Activated T-cell treated with anti-CD3 and anti-CD28 coated beads, Interleukin-2, amount 50 U/mL, for 72 hours (primary cell): ENCODE measurements around the gene PAPPA2. TPM values are rescaled to one million over a fixed set of nuclear protein-coding genes. Genes with fewer than 3 reads are reported as not detected.

Experiments used
- ATAC-seq, 2 donors: fragments of 150-1000 bp; cut with Tn5 transposase; replicated peaks in 1 of 2; 2 replicates each; pipeline ENCODE4 v1.10.0; 2021; ENCODE audit warnings: moderate library complexity in 2 of 2, mild to moderate bottlenecking in 1 of 2
- DNase-seq, 2 donors: peaks; one replicate each; pipeline ENCODE4 v3.0.0; 2021 to 2022; ENCODE audit warnings: mixed read lengths in 1 of 2
- H3K27ac Mint-ChIP-seq: one replicate; pipeline ENCODE4 v1.8.0; 2022; ENCODE audit warnings: mild to moderate bottlenecking, moderate library complexity, mixed read lengths
- H3K27me3 Mint-ChIP-seq: one replicate; pipeline ENCODE4 v1.8.0; 2022; ENCODE audit warnings: low read depth, mixed read lengths
- H3K36me3 Mint-ChIP-seq, 2 donors: one replicate each; pipeline ENCODE4 v1.8.0; 2022; ENCODE audit warnings: mixed read lengths in 2 of 2, mild to moderate bottlenecking in 1 of 2; ENCODE audit not compliant: insufficient read depth in 2 of 2
- H3K4me1 Mint-ChIP-seq: one replicate; pipeline ENCODE4 v1.8.0; 2022; ENCODE audit warnings: low read depth, mixed read lengths
- H3K4me3 Mint-ChIP-seq, 2 donors: one replicate each; pipeline ENCODE4 v1.8.0; 2022; ENCODE audit warnings: mild to moderate bottlenecking in 2 of 2, mixed read lengths in 2 of 2, moderate library complexity in 2 of 2
- H3K9me3 Mint-ChIP-seq, 2 donors: one replicate each; pipeline ENCODE4 v1.8.0; 2022; ENCODE audit warnings: mixed read lengths in 2 of 2
- total RNA-seq, 2 donors: library from RNA; stranded (reverse); gene quantifications; one replicate each; pipeline ENCODE4 v1.2.3, GENCODE V29; 2022

The PAPPA2 gene
- total RNA-seq, 2 donors from 2014 or later, result 1.0 to 3.3 TPM

GRCh38 chr1:176460544-176461336, 2.2 kb upstream of the PAPPA2 start:
- DNase-seq (no peak), ATAC-seq (no peak)
- Mint-ChIP-seq H3K4me3 (no peak overlapping the region), H3K9me3 (no peaks in the 10 kb centered on the region), H3K27me3 (peaks cover 7% of the 10 kb centered on the region), H3K4me1 (no peaks in the 10 kb centered on the region), H3K27ac (no peak overlapping the region), H3K36me3 (no peaks in the 10 kb centered on the region)

- peaks cover 7% of the 10 kb centered on the region for H3K27me3 Mint-ChIP-seq
- ATAC-seq (no peak), DNase-seq (no peak)
- no peaks in the 10 kb centered on the region for H3K9me3 Mint-ChIP-seq
- H3K4me3 Mint-ChIP-seq, result no peak overlapping the region
- no peaks in the 10 kb centered on the region for H3K36me3 Mint-ChIP-seq
- no peak overlapping the region for H3K27ac Mint-ChIP-seq
- H3K4me1 Mint-ChIP-seq, result no peaks in the 10 kb centered on the region
Measured at GRCh38 chr1:176461576-176461975, 1.4 kb upstream of the PAPPA2 start.

DNA sequence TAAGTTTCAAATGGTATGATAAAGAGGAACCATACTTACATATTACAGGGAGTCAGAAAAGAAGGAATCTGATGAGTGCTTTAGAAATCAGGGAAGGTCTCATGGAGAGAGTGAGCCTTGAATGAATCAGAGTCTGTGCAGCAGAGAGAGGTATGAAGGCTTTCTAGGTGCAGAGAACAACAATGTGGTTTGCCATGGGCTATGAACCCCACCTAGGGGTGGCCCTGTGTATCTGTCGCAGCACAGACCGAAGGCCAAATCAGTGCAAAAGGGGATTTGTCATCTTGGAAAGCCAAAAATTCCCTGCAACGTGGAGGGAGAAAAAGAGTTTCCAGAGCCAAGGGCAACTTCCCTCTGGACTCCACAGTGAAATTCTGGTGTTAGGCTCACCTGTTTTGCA, 3.5 kb downstream of the PAPPA2 start:
- ATAC-seq, result no peak
- Mint-ChIP-seq H3K36me3 (no peaks in the 10 kb centered on the region), H3K27ac (no peak overlapping the region), H3K9me3 (no peaks in the 10 kb centered on the region), H3K4me3 (no peak overlapping the region), H3K4me1 (no peaks in the 10 kb centered on the region), H3K27me3 (peaks cover 14% of the 10 kb centered on the region)
- no peak for DNase-seq

DNA sequence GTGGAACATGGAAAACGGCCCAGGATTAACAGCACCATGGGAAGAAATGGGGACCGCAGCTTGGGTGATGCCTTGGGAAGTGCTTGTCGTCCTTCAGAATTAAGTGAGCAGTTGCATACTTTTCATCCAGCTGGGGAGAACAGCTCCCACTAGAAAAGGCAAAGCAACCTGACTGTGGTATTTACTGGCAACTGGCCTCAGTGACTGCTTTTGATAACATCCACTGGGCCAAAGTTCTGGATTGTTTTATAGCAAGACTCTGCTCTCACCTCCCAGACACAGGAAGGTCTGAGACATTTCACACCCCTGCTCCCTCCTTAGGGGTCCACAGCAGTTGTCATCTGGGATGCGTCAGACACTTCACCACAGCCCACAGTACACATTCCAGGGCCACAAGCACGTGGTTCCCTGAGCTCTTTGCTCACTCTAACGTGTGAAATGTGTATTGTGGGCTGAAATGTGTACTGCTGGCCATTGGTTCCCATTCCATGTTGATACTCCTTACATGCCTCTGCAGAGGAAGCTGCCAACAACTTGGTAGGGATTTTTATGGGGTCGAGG, 6.6 kb downstream of the PAPPA2 start:
- ATAC-seq, result no peak
- peaks cover 0 to 2% of the 10 kb centered on the region in 2 donors for H3K9me3 Mint-ChIP-seq
- no peak overlapping the region for H3K27ac Mint-ChIP-seq

DNA sequence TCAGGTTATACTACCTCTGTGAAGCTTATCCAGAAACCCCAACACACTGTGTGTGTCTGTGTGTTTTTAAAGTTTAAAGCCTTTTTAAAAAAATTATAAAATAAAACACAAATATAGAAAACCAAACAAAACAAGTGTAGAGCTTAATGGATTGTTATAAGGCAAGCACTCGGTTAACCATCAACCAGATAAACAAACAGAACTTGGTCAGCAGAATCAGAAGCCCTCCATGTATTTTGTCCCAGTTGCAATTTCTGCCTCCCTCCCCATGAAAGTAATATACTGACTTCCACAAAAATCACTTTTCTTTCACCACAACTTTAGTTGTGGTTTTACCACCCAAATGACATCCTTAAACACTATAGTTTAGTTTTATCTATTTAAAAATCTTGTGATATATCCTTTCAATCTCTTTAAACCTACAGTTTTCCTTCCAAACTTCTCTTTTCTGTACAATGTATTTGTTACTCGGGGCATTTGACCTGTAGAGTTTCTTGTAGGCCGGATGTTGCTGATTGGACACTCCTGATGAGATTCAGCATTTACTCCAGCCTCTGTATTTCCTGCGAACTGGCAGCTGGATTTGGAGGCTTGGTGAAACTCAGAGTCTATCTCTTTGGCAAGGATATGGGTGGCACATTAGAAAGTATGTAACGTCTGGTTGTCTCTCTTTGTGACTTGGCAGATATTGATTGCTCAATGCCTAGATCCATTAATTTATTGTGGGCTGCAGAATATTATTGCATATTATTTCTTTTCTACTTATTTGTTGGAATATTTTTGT, 8.6 kb downstream of the PAPPA2 start:
- ATAC-seq (no peak), DNase-seq (no peak)
- no peak overlapping the region for H3K4me3 Mint-ChIP-seq
- peaks cover 7% of the 10 kb centered on the region for H3K27me3 Mint-ChIP-seq
- no peaks in the 10 kb centered on the region for H3K36me3 Mint-ChIP-seq
- no peak overlapping the region for H3K27ac Mint-ChIP-seq
- peaks cover 0 to 2% of the 10 kb centered on the region in 2 donors for H3K9me3 Mint-ChIP-seq
- no peaks in the 10 kb centered on the region for H3K4me1 Mint-ChIP-seq

More for the DNA sequence above, 6.6 kb downstream of the PAPPA2 start:
- Mint-ChIP-seq H3K4me1 (no peaks in the 10 kb centered on the region), H3K36me3 (no peaks in the 10 kb centered on the region), H3K27me3 (peaks cover 7% of the 10 kb centered on the region), H3K4me3 (no peak overlapping the region)
- no peak for DNase-seq

DNA sequence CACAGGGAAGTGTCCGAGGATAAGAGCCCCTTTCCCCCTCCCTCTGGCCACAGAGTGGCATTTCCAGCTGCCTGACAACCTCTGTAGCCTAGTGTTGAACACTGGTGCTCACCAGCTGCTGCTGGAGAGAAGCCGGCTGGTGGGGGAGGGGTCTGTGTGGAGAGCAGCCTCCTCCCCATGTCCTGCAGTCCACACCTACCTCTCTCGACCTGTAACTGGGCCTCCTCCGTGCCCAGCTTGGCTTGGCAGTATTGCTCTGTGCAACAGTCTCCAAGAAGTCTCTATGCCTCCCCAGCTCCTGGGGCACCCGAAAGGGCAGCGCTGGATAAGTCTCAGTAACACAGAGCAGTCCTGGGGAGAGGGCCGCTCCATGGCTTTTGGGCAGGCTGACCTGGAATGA, 17.0 kb downstream of the PAPPA2 start:
- Mint-ChIP-seq H3K9me3 (no peaks in the 10 kb centered on the region), H3K36me3 (no peaks in the 10 kb centered on the region), H3K27me3 (no peaks in the 10 kb centered on the region), H3K4me3 (no peak overlapping the region), H3K27ac (no peak overlapping the region), H3K4me1 (no peaks in the 10 kb centered on the region)
- no peak for ATAC-seq
- DNase-seq, result no peak

- DNase-seq (no peak), ATAC-seq (no peak)
- Mint-ChIP-seq H3K27ac (no peak overlapping the region), H3K36me3 (no peaks in the 10 kb centered on the region), H3K9me3 (peaks cover 2% of the 10 kb centered on the region in 2 donors), H3K4me3 (no peak overlapping the region), H3K4me1 (no peaks in the 10 kb centered on the region), H3K27me3 (no peaks in the 10 kb centered on the region)
Measured at GRCh38 chr1:176480750-176481149, 17.8 kb downstream of the PAPPA2 start.

DNA sequence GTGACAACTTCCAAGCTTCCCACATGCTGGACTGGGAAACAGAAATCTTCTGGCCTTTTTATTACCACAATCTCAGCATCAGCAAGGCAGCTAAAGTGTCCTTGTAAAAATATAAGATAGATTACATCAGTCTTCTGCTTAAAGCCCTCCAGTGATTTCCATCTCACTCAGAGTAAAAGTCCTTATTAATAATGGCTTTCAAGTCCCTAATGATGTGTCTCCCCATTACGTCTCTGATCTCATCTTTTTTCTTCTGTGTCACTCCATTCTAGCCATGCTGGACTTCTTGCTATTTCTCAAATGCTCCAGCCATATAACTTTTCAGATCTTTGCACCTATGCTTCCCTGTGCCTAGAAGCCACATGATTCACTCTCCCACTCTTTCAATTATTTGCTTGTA, 22.1 kb downstream of the PAPPA2 start:
- ATAC-seq (no peak), DNase-seq (no peak)
- no peak overlapping the region for H3K27ac Mint-ChIP-seq
- peaks cover 2 to 5% of the 10 kb centered on the region in 2 donors for H3K9me3 Mint-ChIP-seq
- no peaks in the 10 kb centered on the region for H3K27me3 Mint-ChIP-seq
- H3K36me3 Mint-ChIP-seq, result no peaks in the 10 kb centered on the region
- no peaks in the 10 kb centered on the region for H3K4me1 Mint-ChIP-seq
- H3K4me3 Mint-ChIP-seq, result no peak overlapping the region

DNA sequence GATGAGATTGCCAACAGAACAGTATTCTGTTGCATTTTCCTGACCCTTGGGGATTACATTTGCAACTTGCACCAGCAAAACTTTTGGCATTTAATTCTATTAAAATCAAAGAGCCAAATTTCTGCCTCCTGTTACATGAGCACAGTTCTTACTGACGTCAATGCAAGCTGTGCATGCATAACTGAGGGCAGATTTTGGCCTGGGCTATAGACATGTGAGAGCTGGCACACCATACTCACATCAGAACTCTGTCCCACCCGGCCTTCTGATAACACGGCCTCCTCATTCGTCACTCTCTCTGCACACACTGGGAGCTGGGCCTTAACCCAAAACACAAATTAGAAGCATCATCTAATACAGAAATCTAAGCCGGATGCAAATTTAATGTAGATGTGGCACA, 31.5 kb downstream of the PAPPA2 start:
- H3K27ac Mint-ChIP-seq, result no peak overlapping the region
- H3K27me3 Mint-ChIP-seq, result peaks cover 9% of the 10 kb centered on the region
- DNase-seq (no peak), ATAC-seq (no peak)
- H3K4me1 Mint-ChIP-seq, result no peaks in the 10 kb centered on the region
- H3K9me3 Mint-ChIP-seq, result peaks cover 3 to 5% of the 10 kb centered on the region in 2 donors
- H3K36me3 Mint-ChIP-seq, result no peaks in the 10 kb centered on the region
- no peak overlapping the region for H3K4me3 Mint-ChIP-seq

DNA sequence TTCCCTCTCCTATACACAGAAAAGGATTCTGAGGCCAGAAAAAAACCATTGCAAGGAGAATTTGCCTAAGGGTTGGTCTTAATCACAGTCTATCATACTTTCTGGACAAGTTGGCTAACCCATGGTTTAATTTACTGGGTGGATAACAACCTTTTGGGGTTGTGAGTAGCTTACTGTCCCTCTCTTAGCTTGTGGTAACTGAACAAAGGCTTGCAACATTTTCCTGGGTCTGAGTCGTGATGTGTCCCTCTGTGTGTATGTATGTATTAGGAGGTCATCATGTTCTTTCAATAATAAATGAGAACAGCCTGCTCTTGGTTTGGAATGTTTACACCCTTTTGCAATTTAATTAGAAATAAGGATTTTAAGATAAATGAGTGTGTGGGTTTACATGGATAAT, 36.7 kb downstream of the PAPPA2 start:
- ATAC-seq (no peak), DNase-seq (no peak)
- H3K36me3 Mint-ChIP-seq, result no peaks in the 10 kb centered on the region
- H3K4me3 Mint-ChIP-seq, result no peak overlapping the region
- H3K27ac Mint-ChIP-seq, result no peak overlapping the region
- H3K9me3 Mint-ChIP-seq, result no peaks in the 10 kb centered on the region
- no peaks in the 10 kb centered on the region for H3K27me3 Mint-ChIP-seq
- H3K4me1 Mint-ChIP-seq, result no peaks in the 10 kb centered on the region

GRCh38 chr1:176501599-176501998, 38.6 kb downstream of the PAPPA2 start:
- Mint-ChIP-seq H3K9me3 (no peaks in the 10 kb centered on the region), H3K36me3 (no peaks in the 10 kb centered on the region), H3K4me3 (no peak overlapping the region), H3K27me3 (no peaks in the 10 kb centered on the region), H3K27ac (no peak overlapping the region), H3K4me1 (no peaks in the 10 kb centered on the region)
- ATAC-seq (no peak), DNase-seq (no peak)

GRCh38 chr1:176504848-176505553, 42.0 kb downstream of the PAPPA2 start:
- H3K27me3 Mint-ChIP-seq, result no peaks in the 10 kb centered on the region
- H3K4me3 Mint-ChIP-seq, result no peak overlapping the region
- H3K9me3 Mint-ChIP-seq, result peaks cover 0 to 2% of the 10 kb centered on the region in 2 donors
- H3K27ac Mint-ChIP-seq, result no peak overlapping the region
- DNase-seq, result no peak
- ATAC-seq, result no peak
- no peaks in the 10 kb centered on the region for H3K4me1 Mint-ChIP-seq
- no peaks in the 10 kb centered on the region for H3K36me3 Mint-ChIP-seq

DNA sequence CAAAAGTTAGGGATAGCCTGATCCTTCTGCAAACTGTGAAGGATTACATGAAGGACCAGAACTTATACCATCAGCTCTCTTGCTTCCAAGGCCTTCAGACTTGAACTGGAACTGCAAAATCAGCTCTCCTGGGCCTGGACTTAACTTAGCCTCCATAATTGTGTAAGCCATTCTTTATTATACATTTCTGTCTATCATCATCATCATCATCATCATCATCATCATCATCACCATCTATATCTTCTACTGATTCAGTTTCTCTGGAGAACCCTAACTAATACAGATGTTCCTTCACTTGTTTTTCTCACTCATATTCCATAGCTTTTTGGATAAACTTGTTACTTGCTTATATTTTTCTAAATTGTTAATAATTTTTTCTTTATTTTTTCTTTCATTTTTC, 50.0 kb downstream of the PAPPA2 start:
- Mint-ChIP-seq H3K36me3 (no peaks in the 10 kb centered on the region), H3K4me3 (no peak overlapping the region), H3K9me3 (peaks cover 0 to 3% of the 10 kb centered on the region in 2 donors), H3K27ac (no peak overlapping the region), H3K4me1 (no peaks in the 10 kb centered on the region), H3K27me3 (no peaks in the 10 kb centered on the region)
- ATAC-seq, result no peak
- no peak for DNase-seq
